Uterus (tissue), 4 donors: ENCODE data around the gene GMDS. TPM values are rescaled to one million over a fixed set of nuclear protein-coding genes. Genes with fewer than 3 reads are reported as not detected.

Experiments
- DNase-seq, 2 donors: peaks; one replicate each; pipeline ENCODE4 v3.0.0-alpha.2; 2019 to 2020
- H3K27ac ChIP-seq, 2 donors: fragments of 200-600 bp; sonication (generic); 1 replicate in 1 of 2; 2 replicates in 1 of 2; pipeline ENCODE4 v1.5.1; 2016 to 2018
- H3K27me3 ChIP-seq, 2 donors: fragments of 200-600 bp; sonication (generic); one replicate each; pipeline ENCODE4 v1.5.1; 2018 to 2019; ENCODE audit warnings: control low read depth in 1 of 2
- H3K36me3 ChIP-seq, 2 donors: fragments of 200-600 bp; sonication (generic); one replicate each; pipeline ENCODE4 v1.5.1; 2019; ENCODE audit warnings: control low read depth in 1 of 2
- H3K4me1 ChIP-seq, 2 donors: fragments of 200-600 bp; sonication (generic); one replicate each; pipeline ENCODE4 v1.5.1; 2018 to 2019; ENCODE audit warnings: control low read depth in 1 of 2
- H3K4me3 ChIP-seq, 2 donors: fragments of 200-600 bp; sonication (generic); 1 replicate in 1 of 2; 2 replicates in 1 of 2; pipeline ENCODE4 v1.5.1; 2018 to 2019; ENCODE audit warnings: mild to moderate bottlenecking in 1 of 2
- H3K9me3 ChIP-seq, 2 donors: fragments of 200-600 bp; sonication (generic); one replicate each; pipeline ENCODE4 v1.5.1; 2019; ENCODE audit warnings: control low read depth in 1 of 2
- CTCF ChIP-seq, 4 experiments: fragments of 200-600 bp in 2 of 4; fragments of 450-650 bp in 2 of 4; sonication (generic) in 2 of 4; IDR thresholded peaks; one replicate each; pipeline ENCODE4 v1.5.1; 2016 to 2019; ENCODE audit warnings: antibody characterized with exemption in 4 of 4, mild to moderate bottlenecking in 2 of 4, moderate library complexity in 1 of 4
- POLR2A ChIP-seq, 2 donors: fragments of 450-650 bp; IDR thresholded peaks; one replicate each; pipeline ENCODE4 v1.6.1; 2016; ENCODE audit warnings: antibody characterized with exemption in 2 of 2, mild to moderate bottlenecking in 1 of 2, moderate library complexity in 1 of 2
- intact Hi-C: fragments of 100-400 bp; cut with DNase I; formaldehyde crosslinking; loops from one replicate; pipeline ENCODE4 v1.15.1; 2023; ENCODE audit warnings: low total_unique reads
- total RNA-seq, 4 donors: library from RNA; depleted of rRNA in 3 of 4; stranded (reverse); fragments of >200 nt in 3 of 4; gene quantifications; one replicate each; pipeline versions ENCODE4 v1.1.0 to v1.2.4, GENCODE V29; 2014 to 2023
- donor health status: DM: yes; HTN: yes; CAD: no.

The GMDS gene
- total RNA-seq, 4 donors from 2014 or later = 5.3 to 17.4 (median 12.9) TPM

GRCh38 chr6:1942834-1943233 is 302.6 kb downstream of the GMDS start:
- no peaks in the 10 kb centered on the region for H3K27me3 ChIP-seq
- TF ChIP-seq POLR2A (IDR thresholded peaks at IDR 0.05) (no peak), CTCF (IDR thresholded peaks at IDR 0.05) (no peak)
- H3K4me3 ChIP-seq = no peak overlapping the region
- H3K27ac ChIP-seq = no peak overlapping the region
- no peaks in the 10 kb centered on the region for H3K36me3 ChIP-seq
- H3K9me3 ChIP-seq = no peaks in the 10 kb centered on the region
- intact Hi-C loops = no loop called here
- no peaks in the 10 kb centered on the region for H3K4me1 ChIP-seq
- no peak for DNase-seq

GRCh38 chr6:1941534-1941933 is 303.9 kb downstream of the GMDS start:
- Histone ChIP-seq H3K27me3 (no peaks in the 10 kb centered on the region), H3K4me3 (no peak overlapping the region), H3K36me3 (no peaks in the 10 kb centered on the region), H3K9me3 (no peaks in the 10 kb centered on the region), H3K4me1 (no peaks in the 10 kb centered on the region), H3K27ac (no peak overlapping the region)
- intact Hi-C loops = no loop called here
- TF ChIP-seq CTCF (IDR thresholded peaks at IDR 0.05) (no peak), POLR2A (IDR thresholded peaks at IDR 0.05) (no peak)
- DNase-seq = no peak

GRCh38 chr6:1940381-1940780 is 305.0 kb downstream of the GMDS start:
- Histone ChIP-seq H3K4me1 (no peaks in the 10 kb centered on the region), H3K9me3 (no peaks in the 10 kb centered on the region), H3K27me3 (no peaks in the 10 kb centered on the region), H3K4me3 (no peak overlapping the region), H3K36me3 (no peaks in the 10 kb centered on the region), H3K27ac (no peak overlapping the region)
- DNase-seq = no peak
- TF ChIP-seq POLR2A (IDR thresholded peaks at IDR 0.05) = no peak
- no peak for TF ChIP-seq CTCF (IDR thresholded peaks at IDR 0.05)
- intact Hi-C loops = no loop called here

GRCh38 chr6:1933292-1933691 is 312.1 kb downstream of the GMDS start:
- intact Hi-C loops = no loop called here
- TF ChIP-seq POLR2A (IDR thresholded peaks at IDR 0.05) (no peak), CTCF (IDR thresholded peaks at IDR 0.05) (no peak)
- H3K27me3 ChIP-seq = no peaks in the 10 kb centered on the region
- no peaks in the 10 kb centered on the region for H3K9me3 ChIP-seq
- no peak overlapping the region for H3K4me3 ChIP-seq
- H3K4me1 ChIP-seq = no peaks in the 10 kb centered on the region
- no peaks in the 10 kb centered on the region for H3K36me3 ChIP-seq
- no peak overlapping the region for H3K27ac ChIP-seq
- no peak for DNase-seq

- TF ChIP-seq CTCF (IDR thresholded peaks at IDR 0.05) = no peak
- no peak for TF ChIP-seq POLR2A (IDR thresholded peaks at IDR 0.05)
- H3K4me1 ChIP-seq = no peaks in the 10 kb centered on the region
- intact Hi-C loops = no loop called here
- H3K9me3 ChIP-seq = no peaks in the 10 kb centered on the region
- H3K36me3 ChIP-seq = no peaks in the 10 kb centered on the region
- H3K27ac ChIP-seq = no peak overlapping the region
- H3K27me3 ChIP-seq = no peaks in the 10 kb centered on the region
- no peak overlapping the region for H3K4me3 ChIP-seq
- DNase-seq = no peak
Observed at GRCh38 chr6:1931817-1932216, 313.6 kb downstream of the GMDS start.
